Smooth muscle cell (in vitro differentiated cells): ENCODE measurements around the gene HAPLN3. TPM values are rescaled to one million over a fixed set of nuclear protein-coding genes. Genes with fewer than 3 reads are reported as not detected.

Source experiments
- DNase-seq: peaks from one replicate; lab custom pipeline; 2025; ENCODE audit not compliant: unreplicated experiment; lab: John Stamatoyannopoulos, UW
- H2AFZ ChIP-seq: fragments of 200-600 bp; sonication (generic); 2 replicates; pipeline ENCODE4 v1.6.0; 2016; ENCODE audit warnings: antibody characterized with exemption, low read depth, mild to moderate bottlenecking
- H3F3A ChIP-seq: fragments of 200-600 bp; sonication (generic); 2 replicates; pipeline ENCODE4 v1.6.0; 2017; ENCODE audit warnings: antibody characterized with exemption, low read depth
- H3K27ac ChIP-seq: fragments of 200-600 bp; sonication (generic); 2 replicates; pipeline ENCODE4 v1.5.1; 2016; ENCODE audit warnings: low read depth, mild to moderate bottlenecking
- H3K27me3 ChIP-seq: fragments of 200-600 bp; sonication (generic); 2 replicates; pipeline ENCODE4 v1.6.1; 2016; ENCODE audit warnings: low read depth, mild to moderate bottlenecking
- H3K36me3 ChIP-seq: fragments of 200-600 bp; sonication (generic); 2 replicates; pipeline ENCODE4 v1.5.1; 2016; ENCODE audit warnings: low read depth
- H3K4me1 ChIP-seq: fragments of 200-600 bp; sonication (generic); 2 replicates; pipeline ENCODE4 v1.5.1; 2016; ENCODE audit warnings: low read depth
- H3K4me2 ChIP-seq: fragments of 200-600 bp; sonication (generic); 2 replicates; pipeline ENCODE4 v1.6.0; 2016; ENCODE audit warnings: mild to moderate bottlenecking
- H3K4me3 ChIP-seq: fragments of 200-600 bp; sonication (generic); 2 replicates; pipeline ENCODE4 v1.5.1; 2016; ENCODE audit warnings: mild to moderate bottlenecking
- H3K79me2 ChIP-seq: fragments of 200-600 bp; sonication (generic); 2 replicates; pipeline ENCODE4 v1.6.0; 2016; ENCODE audit warnings: low read depth, mild to moderate bottlenecking
- H3K9ac ChIP-seq: fragments of 200-600 bp; sonication (generic); 2 replicates; pipeline ENCODE4 v1.6.0; 2016; ENCODE audit warnings: low read depth
- H3K9me3 ChIP-seq: fragments of 200-600 bp; sonication (generic); replicated peaks from 2 replicates; pipeline ENCODE4 v1.5.1; 2016; ENCODE audit warnings: low read depth
- H4K20me1 ChIP-seq: fragments of 200-600 bp; sonication (generic); 2 replicates; pipeline ENCODE4 v1.6.0; 2016; ENCODE audit warnings: low read depth
- WGBS: methylation state at CpG from one replicate; pipeline ENCODE4 v1.1.7; 2016; ENCODE audit warnings: low lambda C conversion rate; 5-methylcytosine and 5-hydroxymethylcytosine counted together
- polyA plus RNA-seq: library from polyadenylated mRNA; unstranded; fragments of >200 nt; fragmentation: Nextera tagmentation; extraction: Ambion mirVana; gene quantifications from 2 replicates; pipeline ENCODE4 v1.2.1, GENCODE V29; 2016
- total RNA-seq: library from RNA; depleted of rRNA; stranded (reverse); fragments of >200 nt; gene quantifications from 2 replicates; pipeline ENCODE4 v1.2.3, GENCODE V29; 2014
- TF ChIP-seq, protein P1 (sequence below): fragments of 200-600 bp; sonication (generic); IDR thresholded peaks from 2 replicates; pipeline ENCODE4 v1.5.1; 2017; ENCODE audit warnings: borderline replicate concordance, mild to moderate bottlenecking, antibody characterized with exemption; ENCODE audit not compliant: insufficient read depth, poor library complexity, severe bottlenecking

The HAPLN3 gene
- total and polyA plus RNA-seq, 2 experiments from 2014 or later: 4.5 to 5.2 TPM

GRCh38 chr15:88859550-88859949 lies 35.8 kb downstream of the HAPLN3 start:
- TF ChIP-seq, protein P1, sequence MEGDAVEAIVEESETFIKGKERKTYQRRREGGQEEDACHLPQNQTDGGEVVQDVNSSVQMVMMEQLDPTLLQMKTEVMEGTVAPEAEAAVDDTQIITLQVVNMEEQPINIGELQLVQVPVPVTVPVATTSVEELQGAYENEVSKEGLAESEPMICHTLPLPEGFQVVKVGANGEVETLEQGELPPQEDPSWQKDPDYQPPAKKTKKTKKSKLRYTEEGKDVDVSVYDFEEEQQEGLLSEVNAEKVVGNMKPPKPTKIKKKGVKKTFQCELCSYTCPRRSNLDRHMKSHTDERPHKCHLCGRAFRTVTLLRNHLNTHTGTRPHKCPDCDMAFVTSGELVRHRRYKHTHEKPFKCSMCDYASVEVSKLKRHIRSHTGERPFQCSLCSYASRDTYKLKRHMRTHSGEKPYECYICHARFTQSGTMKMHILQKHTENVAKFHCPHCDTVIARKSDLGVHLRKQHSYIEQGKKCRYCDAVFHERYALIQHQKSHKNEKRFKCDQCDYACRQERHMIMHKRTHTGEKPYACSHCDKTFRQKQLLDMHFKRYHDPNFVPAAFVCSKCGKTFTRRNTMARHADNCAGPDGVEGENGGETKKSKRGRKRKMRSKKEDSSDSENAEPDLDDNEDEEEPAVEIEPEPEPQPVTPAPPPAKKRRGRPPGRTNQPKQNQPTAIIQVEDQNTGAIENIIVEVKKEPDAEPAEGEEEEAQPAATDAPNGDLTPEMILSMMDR: no peak
- Histone ChIP-seq H3K4me3 (no peak overlapping the region), H3F3A (no peaks in the 10 kb centered on the region), H3K4me1 (no peaks in the 10 kb centered on the region), H3K9me3 (no peaks in the 10 kb centered on the region), H4K20me1 (no peaks in the 10 kb centered on the region), H3K36me3 (no peaks in the 10 kb centered on the region), H3K79me2 (no peaks in the 10 kb centered on the region), H3K4me2 (no peak overlapping the region), H3K9ac (no peak overlapping the region), H2AFZ (no peak overlapping the region), H3K27ac (no peak overlapping the region), H3K27me3 (no peaks in the 10 kb centered on the region)
- WGBS: 61% methylated on average over 7 of the region's 7 CpGs
- DNase-seq: no peak

DNA sequence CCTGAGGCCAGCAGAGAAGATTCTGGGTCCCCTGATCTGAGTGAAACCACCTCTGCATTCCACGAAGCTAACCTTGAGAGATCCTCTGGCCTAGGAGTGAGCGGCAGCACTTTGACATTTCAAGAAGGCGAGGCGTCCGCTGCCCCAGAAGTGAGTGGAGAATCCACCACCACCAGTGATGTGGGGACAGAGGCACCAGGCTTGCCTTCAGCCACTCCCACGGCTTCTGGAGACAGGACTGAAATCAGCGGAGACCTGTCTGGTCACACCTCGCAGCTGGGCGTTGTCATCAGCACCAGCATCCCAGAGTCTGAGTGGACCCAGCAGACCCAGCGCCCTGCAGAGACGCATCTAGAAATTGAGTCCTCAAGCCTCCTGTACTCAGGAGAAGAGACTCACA lies 36.4 kb downstream of the HAPLN3 start:
- Histone ChIP-seq H3F3A (no peaks in the 10 kb centered on the region), H2AFZ (no peak overlapping the region), H3K9me3 (no peaks in the 10 kb centered on the region), H3K27me3 (no peaks in the 10 kb centered on the region), H3K4me2 (no peak overlapping the region), H3K36me3 (no peaks in the 10 kb centered on the region), H3K27ac (no peak overlapping the region), H3K9ac (no peak overlapping the region), H4K20me1 (no peaks in the 10 kb centered on the region), H3K4me1 (no peaks in the 10 kb centered on the region), H3K4me3 (no peak overlapping the region), H3K79me2 (no peaks in the 10 kb centered on the region)
- 91% methylated on average over 11 of the region's 11 CpGs for WGBS
- no peak for DNase-seq
- TF ChIP-seq, protein P1: no peak

- Histone ChIP-seq H3K79me2 (no peaks in the 10 kb centered on the region), H4K20me1 (no peaks in the 10 kb centered on the region), H3K9ac (no peak overlapping the region), H3K4me2 (no peak overlapping the region), H3F3A (no peaks in the 10 kb centered on the region), H3K4me1 (no peaks in the 10 kb centered on the region), H3K27me3 (peaks cover 5% of the 10 kb centered on the region), H3K36me3 (no peaks in the 10 kb centered on the region), H3K9me3 (no peaks in the 10 kb centered on the region), H3K27ac (no peak overlapping the region), H3K4me3 (no peak overlapping the region), H2AFZ (no peak overlapping the region)
- TF ChIP-seq, protein P1: no peak
- no peak for DNase-seq
These were observed 42.9 kb downstream of the HAPLN3 start for GRCh38 chr15:88852476-88852875.

GRCh38 chr15:88849376-88850072 lies 45.8 kb downstream of the HAPLN3 start:
- Histone ChIP-seq H3K79me2 (no peaks in the 10 kb centered on the region), H4K20me1 (no peaks in the 10 kb centered on the region), H3K4me1 (no peaks in the 10 kb centered on the region), H3K4me2 (no peak overlapping the region), H3K9ac (no peak overlapping the region), H3K4me3 (no peak overlapping the region), H3K36me3 (no peaks in the 10 kb centered on the region), H3K27me3 (peaks cover 5% of the 10 kb centered on the region), H2AFZ (no peak overlapping the region), H3F3A (no peaks in the 10 kb centered on the region), H3K27ac (no peak overlapping the region), H3K9me3 (no peaks in the 10 kb centered on the region)
- DNase-seq: no peak
- TF ChIP-seq, protein P1: no peak
- WGBS: 91% methylated on average over 16 of the region's 22 CpGs
